ENCODE results near the gene GLDN.

The GLDN gene

GRCh38 chr15:51341366-51342226 lies at the start of gene GLDN:
Gene GLDN (plus strand): TSS chr15:51341655. CDS start chr15:51341685, 30 bp downstream.
- DNase-seq (ENCODE audit: low read depth), result no peak

DNA sequence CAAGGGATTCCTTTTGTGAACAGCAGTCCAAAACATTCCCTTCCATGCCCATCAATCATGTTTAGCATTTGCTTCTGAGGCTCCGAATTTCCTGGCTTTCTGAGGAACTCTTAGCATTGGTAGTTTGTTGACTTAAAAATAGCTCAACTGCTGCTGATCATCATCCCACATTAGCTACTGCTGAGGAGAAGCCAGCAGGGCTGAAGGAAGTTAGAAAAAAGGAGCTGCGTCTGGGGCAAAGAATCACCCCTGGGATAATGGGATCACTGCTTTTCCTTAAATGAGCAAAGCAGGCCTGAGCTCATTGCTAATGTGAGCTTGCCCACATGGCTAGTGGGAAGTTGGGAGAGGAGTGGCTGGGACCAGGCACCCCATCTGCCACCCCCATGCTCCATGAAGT lies 42.8 kb upstream of the GLDN start:
- no peak for DNase-seq (ENCODE audit: low read depth)

DNA sequence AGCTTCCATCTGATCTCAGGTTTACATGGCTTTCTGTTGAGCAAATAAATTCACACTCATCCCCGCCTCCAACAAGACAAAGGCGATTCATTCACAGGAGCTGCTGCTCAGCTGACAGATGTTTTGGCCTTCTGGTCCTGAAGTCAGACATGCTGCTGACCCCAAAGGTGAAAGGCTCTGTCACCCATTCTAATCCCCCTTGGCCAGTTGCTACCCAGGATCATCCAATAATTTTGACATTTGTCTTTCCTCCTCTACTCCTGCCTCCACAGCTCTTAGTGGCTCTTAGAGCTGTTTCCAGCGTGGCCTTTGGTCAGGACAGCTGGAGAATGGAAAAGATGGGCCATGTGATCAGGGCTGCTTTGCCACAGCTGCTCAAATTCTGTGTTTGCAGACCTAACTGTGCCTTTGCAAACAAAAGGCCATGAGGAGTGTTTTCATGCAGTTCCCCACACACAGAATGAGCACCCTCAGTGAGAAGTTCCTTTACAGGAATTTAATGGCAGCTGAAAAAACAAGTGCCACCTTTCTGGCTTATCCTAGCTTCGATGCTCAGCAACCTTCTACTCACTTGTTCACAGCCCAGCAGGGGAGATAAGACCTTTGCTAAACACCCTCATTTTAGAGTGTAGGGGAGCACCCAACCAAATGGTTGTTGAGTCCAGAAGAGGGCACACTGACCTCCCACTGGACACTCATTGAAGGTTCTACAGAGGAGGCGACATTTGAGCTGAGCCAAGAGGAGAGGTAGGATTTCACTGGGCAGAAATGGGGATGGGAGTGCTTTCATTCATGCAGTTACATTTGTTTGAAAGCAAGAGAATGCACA lies 42.1 kb upstream of the GLDN start:
- no peak for DNase-seq (ENCODE audit: low read depth)

GRCh38 chr15:51302480-51302879 lies 39.0 kb upstream of the GLDN start:
- no peak for DNase-seq (ENCODE audit: low read depth)

- no peak for DNase-seq (ENCODE audit: low read depth)
Observed at GRCh38 chr15:51303462-51303980, 37.9 kb upstream of the GLDN start.

GRCh38 chr15:51307325-51307724 lies 34.1 kb upstream of the GLDN start:
- no peak for DNase-seq (ENCODE audit: low read depth)

GRCh38 chr15:51307811-51308210 lies 33.6 kb upstream of the GLDN start:
- no peak for DNase-seq (ENCODE audit: low read depth)

- DNase-seq (ENCODE audit: low read depth), result no peak
Observed at GRCh38 chr15:51310064-51310463, 31.4 kb upstream of the GLDN start.

GRCh38 chr15:51311510-51311909 lies 29.9 kb upstream of the GLDN start:
- DNase-seq (ENCODE audit: low read depth), result no peak

- no peak for DNase-seq (ENCODE audit: low read depth)
Observed at GRCh38 chr15:51312166-51313073, 29.0 kb upstream of the GLDN start.

GRCh38 chr15:51313074-51313393 lies 28.4 kb upstream of the GLDN start:
- DNase-seq (ENCODE audit: low read depth), result no peak

DNA sequence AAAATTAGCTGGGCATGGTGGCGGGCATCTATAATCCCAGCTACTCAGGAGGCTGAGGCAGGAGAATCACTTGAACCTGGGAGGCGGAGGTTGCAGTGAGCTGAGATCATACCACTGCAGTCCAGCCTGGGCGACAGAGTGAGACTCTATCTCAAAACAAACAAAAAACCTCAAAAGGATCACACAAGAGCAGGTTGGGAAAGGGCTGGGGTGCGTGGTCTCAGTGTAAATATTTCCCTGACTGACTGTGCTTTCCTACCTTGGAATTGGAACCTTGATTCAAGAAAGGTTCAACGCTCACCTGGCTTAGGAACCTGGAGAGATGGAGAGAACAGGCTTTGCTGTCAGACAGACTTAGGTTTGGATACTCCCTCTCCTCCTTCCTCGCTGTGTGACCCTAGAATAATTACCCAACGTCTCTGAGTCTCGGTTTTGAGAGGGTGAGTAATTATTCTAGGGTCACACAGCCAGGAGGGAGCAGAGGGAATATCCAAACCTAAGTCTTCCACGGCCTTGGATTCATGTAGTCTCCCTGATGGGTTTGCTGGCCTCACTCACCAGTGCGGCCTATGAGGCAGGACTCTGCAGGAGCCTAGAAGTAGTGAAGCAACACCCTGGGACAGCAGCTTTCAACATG lies 27.7 kb upstream of the GLDN start:
- DNase-seq (ENCODE audit: low read depth), result no peak

DNA sequence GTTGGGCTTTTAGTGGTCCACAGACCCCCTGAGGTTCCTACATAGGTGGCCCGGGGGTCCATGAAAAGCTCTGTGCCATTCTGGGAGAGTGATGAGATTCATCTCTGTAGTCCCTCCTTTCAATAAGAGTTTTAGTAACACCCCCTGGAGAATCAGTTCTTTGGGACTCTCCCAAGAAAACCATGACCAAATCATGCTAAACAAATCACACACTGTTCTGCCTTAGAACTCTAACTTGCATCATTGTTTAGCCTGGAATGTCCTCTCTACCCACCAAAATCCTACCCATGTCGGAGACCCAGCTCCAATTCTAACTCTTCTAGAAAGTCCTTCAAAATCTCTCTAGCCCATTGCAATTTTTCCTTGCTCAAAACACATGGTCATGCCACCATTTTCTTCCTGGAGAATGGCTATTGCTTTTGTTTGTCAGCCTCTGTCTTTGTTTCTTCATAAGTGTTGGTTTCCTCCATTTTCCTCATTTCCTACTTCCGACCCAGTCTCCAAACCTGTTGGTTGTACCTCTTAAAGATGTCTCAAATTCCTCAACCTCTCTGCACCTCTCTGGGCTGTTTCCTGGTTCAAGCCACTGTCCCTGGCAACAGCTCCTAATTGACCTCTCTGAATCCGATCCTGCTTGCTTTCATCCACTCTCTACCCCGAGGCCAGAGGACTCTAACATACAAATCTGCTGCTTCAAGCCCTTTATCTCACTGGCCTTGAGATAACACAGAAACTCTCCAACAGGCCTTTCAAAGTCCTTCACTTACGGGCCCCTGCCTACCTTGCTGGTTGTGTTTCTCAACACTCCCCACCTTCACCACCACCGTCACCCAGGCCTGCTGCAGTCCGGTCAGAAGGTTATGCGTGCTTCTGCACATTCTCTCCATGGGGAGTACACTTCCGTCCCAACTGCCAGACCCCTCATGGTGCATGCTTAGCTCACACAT lies 26.8 kb upstream of the GLDN start:
- no peak for DNase-seq (ENCODE audit: low read depth)

DNA sequence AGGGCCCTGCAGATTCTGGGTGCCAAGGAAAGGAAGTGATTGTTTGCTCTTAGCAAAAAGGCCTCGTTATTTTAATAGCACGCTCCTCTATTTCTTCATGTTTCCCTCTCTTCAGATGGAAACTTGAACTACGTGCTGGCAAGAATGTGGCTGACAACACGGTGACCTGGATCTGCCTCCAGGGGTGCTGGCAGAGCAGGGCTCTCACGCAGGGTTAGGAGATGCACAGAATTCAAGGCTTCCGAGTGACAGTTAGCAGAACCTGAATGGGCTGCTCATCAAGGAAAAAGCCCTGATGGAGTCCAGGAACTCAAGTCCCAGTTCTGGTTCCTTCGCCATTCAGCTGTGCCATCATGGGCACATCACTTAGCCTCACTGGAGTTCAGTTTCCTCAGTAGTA lies 25.7 kb upstream of the GLDN start:
- DNase-seq (ENCODE audit: low read depth), result no peak

- no peak for DNase-seq (ENCODE audit: low read depth)
Observed at GRCh38 chr15:51316636-51317035, 24.8 kb upstream of the GLDN start.

DNA sequence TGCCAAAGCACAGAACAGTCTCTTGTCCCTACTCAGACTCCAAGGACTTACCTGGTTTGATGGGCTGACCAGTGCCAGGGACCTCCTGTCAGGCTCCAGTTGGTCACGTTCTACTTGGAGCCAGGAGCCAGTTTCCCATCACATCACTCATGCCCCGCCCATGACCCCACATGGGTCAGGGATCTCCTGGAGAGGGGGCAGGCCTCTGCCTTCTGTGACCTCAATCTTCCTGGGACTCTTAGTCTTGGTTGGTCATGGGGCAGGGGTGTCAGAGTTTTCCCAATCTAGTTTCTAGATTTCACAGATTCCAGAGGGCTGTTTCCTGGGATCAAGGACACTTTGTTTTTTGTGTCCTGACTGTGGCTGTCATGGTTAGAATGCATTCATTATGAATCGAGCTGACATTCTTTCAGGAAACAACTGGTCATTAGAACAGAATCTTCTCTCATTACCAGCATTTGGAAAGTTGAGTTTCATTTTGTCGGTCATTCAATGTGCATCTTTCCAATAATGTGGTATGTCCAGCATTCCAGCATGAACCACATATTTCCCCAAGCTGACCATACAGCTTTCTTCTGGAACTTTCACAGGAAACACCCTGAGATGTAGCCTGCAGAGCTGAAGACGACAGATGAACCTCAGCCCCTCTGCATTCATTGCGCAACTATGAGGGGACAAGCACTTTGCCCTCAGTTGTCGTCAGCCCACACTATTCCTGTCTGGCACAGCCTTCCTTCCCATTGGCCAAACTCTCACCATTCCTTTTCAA lies 22.9 kb upstream of the GLDN start:
- no peak for DNase-seq (ENCODE audit: low read depth)

GRCh38 chr15:51319539-51319938 lies 21.9 kb upstream of the GLDN start:
- no peak for DNase-seq (ENCODE audit: low read depth)

- DNase-seq (ENCODE audit: low read depth), result no peak
Observed at GRCh38 chr15:51320843-51321242, 20.6 kb upstream of the GLDN start.

DNA sequence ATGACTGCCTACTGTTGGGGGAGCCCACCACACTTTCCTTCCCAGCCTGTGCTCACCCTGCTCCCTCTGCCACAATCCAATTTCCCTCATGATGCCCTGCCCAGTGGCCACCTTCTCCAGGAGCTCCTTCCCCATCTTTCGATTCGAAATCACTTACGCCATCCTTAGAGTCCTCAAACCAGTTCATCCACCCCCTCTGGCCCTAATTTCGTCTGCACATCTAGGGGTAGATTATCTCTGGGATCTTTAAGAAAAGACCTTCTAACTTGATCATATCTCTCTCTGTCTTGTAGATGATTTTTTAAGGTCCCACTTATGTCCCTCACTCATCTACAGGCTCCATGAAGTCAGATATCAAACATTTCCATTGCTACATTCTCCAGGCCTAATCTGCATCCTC lies 20.1 kb upstream of the GLDN start:
- no peak for DNase-seq (ENCODE audit: low read depth)

Measured in stimulated activated CD8-positive, alpha-beta memory T cell treated with anti-CD3 and anti-CD28 coated beads, Interleukin-4, amount 100 ng/mL, for 24 hours (primary cell).